Measurements from ENCODE around the gene ARHGAP30.

Gene ARHGAP30

DNA sequence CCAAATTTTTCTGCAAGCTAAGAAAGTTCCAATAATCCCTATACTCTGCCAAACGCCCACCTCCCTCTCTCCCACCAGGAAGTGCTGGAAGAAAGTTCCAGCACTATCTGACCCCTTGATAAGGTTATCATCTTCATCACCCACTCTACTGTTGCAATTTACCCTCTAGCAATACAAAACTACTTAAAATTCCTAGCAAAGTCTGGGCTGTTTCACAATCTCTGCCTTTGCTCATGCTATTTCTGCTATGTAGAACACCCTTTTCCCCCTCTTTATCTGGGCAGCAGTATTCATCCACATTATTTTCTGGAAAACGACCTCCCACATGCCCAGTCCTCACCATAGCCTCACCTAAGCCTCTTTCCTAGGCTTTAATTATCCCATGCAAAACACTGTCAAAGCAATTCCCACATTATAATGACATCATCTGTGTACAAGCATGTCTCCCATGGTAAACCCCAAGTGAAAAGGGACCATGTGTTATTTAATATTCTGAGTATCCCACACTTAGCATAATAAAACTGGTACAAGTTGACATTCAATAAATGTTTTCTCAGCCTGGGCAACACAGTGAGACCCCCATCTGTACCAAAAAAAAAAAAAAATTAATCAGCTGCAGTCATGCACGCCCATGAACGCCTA is 60.7 kb downstream of the ARHGAP30 start:
- no peak for DNase-seq

DNA sequence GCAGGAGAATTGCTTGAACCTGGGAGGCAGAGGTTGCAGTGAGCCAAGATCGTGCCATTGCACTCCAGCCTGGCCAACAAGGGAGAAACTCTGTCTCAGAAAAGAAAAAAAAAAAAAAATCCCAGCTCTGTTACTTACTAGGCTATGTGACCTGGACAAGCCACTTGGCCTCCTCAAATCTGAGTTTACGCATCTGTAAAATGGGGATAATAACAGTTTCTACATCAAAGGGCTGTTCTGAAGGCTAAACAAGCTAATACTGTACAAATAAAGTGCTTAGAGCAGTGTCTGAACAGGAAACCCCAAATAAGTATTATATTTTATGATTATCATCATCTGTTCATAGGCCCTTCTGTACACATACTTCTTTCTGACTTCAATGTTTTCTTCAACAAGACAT is 62.3 kb downstream of the ARHGAP30 start:
- DNase-seq = no peak

DNA sequence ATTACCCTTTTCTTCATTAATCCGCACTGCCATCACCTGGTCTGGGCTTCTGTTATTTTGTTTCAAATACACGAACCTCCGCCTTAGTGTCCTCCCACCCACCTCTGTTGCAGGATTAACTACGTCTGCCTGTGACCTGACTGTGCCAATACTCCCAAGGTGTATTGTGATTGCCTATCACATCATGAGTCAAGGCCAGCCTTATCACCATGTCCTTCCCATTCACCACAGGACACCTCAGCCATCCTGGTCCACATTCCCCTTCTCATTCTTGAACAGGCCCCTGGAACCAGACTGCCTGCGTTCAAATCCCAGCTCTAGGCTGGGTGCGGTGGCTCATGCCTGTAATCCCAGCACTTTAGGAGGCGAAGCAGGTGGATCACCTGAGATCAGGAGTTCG is 63.1 kb downstream of the ARHGAP30 start:
- DNase-seq = no peak

DNA sequence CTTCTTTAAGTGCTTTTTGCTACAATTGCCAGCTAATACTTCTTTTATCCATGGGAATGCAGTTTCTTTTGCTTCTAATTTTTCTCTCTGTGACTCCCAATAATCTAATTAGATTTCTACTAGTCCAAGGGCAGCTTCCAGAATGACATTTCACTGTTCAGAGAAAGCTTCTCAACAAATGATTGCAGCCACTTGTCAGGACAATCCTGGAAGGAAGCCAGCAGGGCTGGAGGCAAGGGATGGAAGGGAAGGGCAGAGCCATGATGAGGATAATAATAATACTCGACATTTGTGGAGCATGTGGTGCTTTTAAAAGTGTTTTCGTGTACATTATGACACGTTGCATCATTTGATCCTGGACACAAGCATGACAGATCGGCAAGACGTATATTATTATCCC is 68.2 kb downstream of the ARHGAP30 start:
- no peak for DNase-seq

DNA sequence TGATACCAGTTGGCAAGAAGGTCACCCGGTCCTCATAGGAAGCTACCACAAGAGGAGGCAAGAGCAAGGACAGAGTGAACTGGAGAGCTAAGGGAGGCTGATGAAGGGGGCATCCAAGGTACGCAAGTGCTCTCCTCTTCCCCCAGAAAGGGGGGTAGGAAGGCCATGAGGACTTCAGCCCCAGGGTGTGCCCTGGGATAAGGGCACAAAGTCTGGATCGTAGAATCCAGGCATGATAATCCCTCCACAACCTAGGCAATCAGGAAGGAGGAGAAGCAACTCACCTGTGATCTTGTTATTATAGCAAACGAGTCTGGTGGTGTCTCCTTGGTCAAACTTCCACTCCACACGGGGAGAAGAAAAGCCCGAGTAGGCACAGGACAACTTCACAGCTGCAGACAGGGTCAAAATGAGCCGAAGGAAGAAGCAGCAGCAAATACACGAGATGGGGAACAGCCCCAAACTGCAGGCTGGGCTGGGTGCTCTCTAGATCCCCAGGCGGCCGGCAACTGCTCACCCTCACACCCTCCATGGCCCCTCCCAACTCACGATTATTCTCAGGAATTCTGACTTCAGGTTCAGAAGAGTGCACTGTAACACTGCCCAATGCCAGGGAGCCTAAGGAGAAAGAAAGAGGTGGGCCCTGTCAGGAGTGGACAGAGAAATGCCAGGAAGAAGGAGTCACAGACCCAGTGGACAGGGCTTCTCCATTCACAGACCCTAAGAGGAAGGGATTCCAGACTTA is 68.8 kb downstream of the ARHGAP30 start:
- no peak for DNase-seq

DNA sequence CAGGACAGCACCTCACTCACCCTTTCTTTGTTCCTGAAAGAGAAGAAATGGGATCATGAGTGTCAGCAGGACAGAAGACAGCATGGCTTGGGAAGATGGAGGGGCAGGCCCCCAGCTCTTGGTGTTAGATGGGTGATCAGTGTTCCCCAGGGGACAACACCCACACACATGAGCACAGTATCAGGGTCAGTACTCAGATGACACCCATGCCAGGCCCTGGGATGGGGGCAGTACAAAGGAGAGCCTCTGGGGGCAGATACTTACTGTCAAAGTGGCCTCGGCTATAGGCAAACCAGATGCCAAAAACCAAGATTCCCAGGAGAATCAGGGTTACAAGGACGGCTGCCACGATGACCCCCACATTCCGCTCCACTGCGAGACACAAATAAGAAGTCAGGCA is 70.3 kb downstream of the ARHGAP30 start:
- no peak for DNase-seq

DNA sequence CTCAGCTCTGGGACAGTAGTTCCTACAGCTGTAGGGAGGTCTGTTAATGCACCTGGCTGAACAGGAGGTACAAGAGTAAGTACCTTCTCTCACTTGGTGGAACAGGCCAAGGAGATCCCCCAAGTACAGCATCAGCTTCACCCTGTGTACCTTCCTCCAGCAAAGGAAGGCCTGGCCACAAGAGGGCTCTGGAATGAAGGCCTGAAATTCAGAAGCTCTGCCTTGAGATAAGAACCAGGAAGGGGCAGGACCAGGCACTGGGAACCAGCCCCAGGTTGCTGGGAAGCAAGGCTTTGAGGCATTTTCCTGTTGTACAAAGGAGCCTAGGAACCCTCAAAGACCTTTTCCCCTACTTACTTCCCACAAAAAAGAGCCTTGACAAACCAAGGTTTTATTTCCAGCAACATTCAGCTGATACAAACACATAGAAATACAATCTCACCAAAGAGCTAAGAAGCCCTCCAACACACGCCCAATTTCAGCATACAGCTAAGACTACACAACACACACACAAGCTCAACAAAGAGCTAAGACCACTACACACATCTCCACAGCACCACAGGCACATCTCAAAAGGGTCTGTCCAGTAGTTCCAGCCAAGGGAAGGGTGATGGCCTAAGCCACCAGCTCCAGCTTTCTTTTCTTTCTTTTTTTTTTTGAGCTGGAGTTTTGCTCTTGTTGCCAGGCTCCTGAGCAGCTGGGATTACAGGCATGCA is 72.2 kb downstream of the ARHGAP30 start:
- DNase-seq = peak; percentile 63 to 67
